Nucleus accumbens (tissue), 56 donors: Measurements from ENCODE around the gene P3H2.
"Not testable (repeated sequence)": the region's sequence is repeated elsewhere in the genome, so short reads cannot be mapped to it uniquely, and the experiment has no call there.

Experiments used
- DNase-seq, 56 donors: peaks; one replicate each; lab custom pipeline; 2025; lab: John Stamatoyannopoulos, UW

The P3H2 gene

GRCh38 chr3:190120269-190121060, at the start of gene P3H2:
Gene P3H2, minus strand, starts transcription at chr3:190120897. Its CDS starts 166 bp downstream, at chr3:190120731.
- peak in 55 of 56 donors; percentile 2 to 84 (median 67) for DNase-seq

GRCh38 chr3:190169877-190170276, 49.2 kb upstream of the P3H2 start:
- DNase-seq, result no peak

GRCh38 chr3:190169243-190169642, 48.5 kb upstream of the P3H2 start:
- no peak for DNase-seq

- no peak for DNase-seq
Measured at GRCh38 chr3:190167936-190168680, 47.4 kb upstream of the P3H2 start.

GRCh38 chr3:190166948-190167347, 46.3 kb upstream of the P3H2 start:
- no peak for DNase-seq

- no peak for DNase-seq
Measured at GRCh38 chr3:190165253-190165652, 44.6 kb upstream of the P3H2 start.

GRCh38 chr3:190162013-190162412, 41.3 kb upstream of the P3H2 start:
- DNase-seq, result not testable (repeated sequence)

- no peak for DNase-seq
Measured at GRCh38 chr3:190159902-190160435, 39.3 kb upstream of the P3H2 start.

GRCh38 chr3:190158261-190158660, 37.6 kb upstream of the P3H2 start:
- no peak for DNase-seq

GRCh38 chr3:190155752-190156151, 35.1 kb upstream of the P3H2 start:
- DNase-seq, result no peak

- no peak for DNase-seq
Measured at GRCh38 chr3:190150681-190151080, 30.0 kb upstream of the P3H2 start.

GRCh38 chr3:190149830-190150619, 29.3 kb upstream of the P3H2 start:
- DNase-seq, result not testable (repeated sequence)

- not testable (repeated sequence) for DNase-seq
Measured at GRCh38 chr3:190144793-190145192, 24.1 kb upstream of the P3H2 start.

GRCh38 chr3:190142041-190142440, 21.3 kb upstream of the P3H2 start:
- DNase-seq, result no peak

GRCh38 chr3:190139365-190139764, 18.7 kb upstream of the P3H2 start:
- DNase-seq, result no peak

- no peak for DNase-seq
Measured at GRCh38 chr3:190132371-190132770, 11.7 kb upstream of the P3H2 start.

GRCh38 chr3:190131329-190131728, 10.6 kb upstream of the P3H2 start:
- DNase-seq, result no peak

GRCh38 chr3:190130696-190131095, 10.0 kb upstream of the P3H2 start:
- DNase-seq, result no peak

- no peak for DNase-seq
Measured at GRCh38 chr3:190130037-190130436, 9.3 kb upstream of the P3H2 start.

- no peak for DNase-seq
Measured at GRCh38 chr3:190127797-190128196, 7.1 kb upstream of the P3H2 start.

- DNase-seq, result no peak
Measured at GRCh38 chr3:190127195-190127594, 6.5 kb upstream of the P3H2 start.
